HG03460 (cell line): ENCODE measurements around the gene KRTAP12-4.
"Not testable (repeated sequence)": the region's sequence is repeated elsewhere in the genome, so short reads cannot be mapped to it uniquely, and the experiment has no call there.

Source experiments
- ATAC-seq: cut with Tn5 transposase; IDR thresholded peaks from one replicate; pipeline ENCODE4 v1.9.1; 2021; ENCODE audit not compliant: unreplicated experiment

Gene KRTAP12-4

GRCh38 chr21:44637018-44637850 lies 17.2 kb downstream of the KRTAP12-4 start, which contains the start of gene KRTAP10-10:
Gene KRTAP10-10, plus strand, starts transcription at chr21:44637356. Its CDS starts 62 bp downstream, at chr21:44637418.
- ATAC-seq, result no peak

GRCh38 chr21:44636209-44637017 lies 18.0 kb downstream of the KRTAP12-4 start:
- no peak for ATAC-seq

GRCh38 chr21:44632067-44632466 lies 22.4 kb downstream of the KRTAP12-4 start:
- ATAC-seq, result no peak

GRCh38 chr21:44630440-44630839 lies 24.0 kb downstream of the KRTAP12-4 start:
- no peak for ATAC-seq

- no peak for ATAC-seq
Measured at GRCh38 chr21:44628707-44629391, 25.6 kb downstream of the KRTAP12-4 start.

GRCh38 chr21:44627831-44628233 lies 26.6 kb downstream of the KRTAP12-4 start:
- ATAC-seq, result not testable (repeated sequence)

GRCh38 chr21:44627181-44627822 lies 27.2 kb downstream of the KRTAP12-4 start:
- not testable (repeated sequence) for ATAC-seq

- ATAC-seq, result no peak
Measured at GRCh38 chr21:44626673-44627143, 27.8 kb downstream of the KRTAP12-4 start, which contains the start of gene KRTAP10-9. Gene KRTAP10-9, plus strand, starts transcription at chr21:44627093. Its CDS starts 79 bp downstream, at chr21:44627172.

- ATAC-seq, result no peak
Measured at GRCh38 chr21:44626262-44626661, 28.2 kb downstream of the KRTAP12-4 start.

GRCh38 chr21:44625756-44626155 lies 28.7 kb downstream of the KRTAP12-4 start:
- no peak for ATAC-seq

- ATAC-seq, result no peak
Measured at GRCh38 chr21:44623575-44623974, 30.9 kb downstream of the KRTAP12-4 start.

- ATAC-seq, result no peak
Measured at GRCh38 chr21:44619886-44620285, 34.6 kb downstream of the KRTAP12-4 start.

GRCh38 chr21:44618909-44619308 lies 35.5 kb downstream of the KRTAP12-4 start:
- ATAC-seq, result no peak

- ATAC-seq, result no peak
Measured at GRCh38 chr21:44618504-44618903, 36.0 kb downstream of the KRTAP12-4 start.

GRCh38 chr21:44617071-44617501 lies 37.4 kb downstream of the KRTAP12-4 start:
- no peak for ATAC-seq

- ATAC-seq, result no peak
Measured at GRCh38 chr21:44616591-44616926, 37.9 kb downstream of the KRTAP12-4 start.

- ATAC-seq, result no peak
Measured at GRCh38 chr21:44615911-44616590, 38.4 kb downstream of the KRTAP12-4 start.

- ATAC-seq, result no peak
Measured at GRCh38 chr21:44615466-44615865, 39.0 kb downstream of the KRTAP12-4 start.

GRCh38 chr21:44614961-44615391 lies 39.5 kb downstream of the KRTAP12-4 start:
- no peak for ATAC-seq

GRCh38 chr21:44614161-44614631 lies 40.3 kb downstream of the KRTAP12-4 start:
- ATAC-seq, result no peak
